PC-3 (cell line): Measurements from ENCODE around the gene NRL.

ENCODE experiments used
- CTCF ChIP-seq: fragments of 300-600 bp; sonication (generic); conservative IDR thresholded peaks from 2 replicates; pipeline ENCODE4 v1.5.1; 2017; ENCODE audit warnings: antibody characterized with exemption, low read depth, mild to moderate bottlenecking, low read length
- EZH2phosphoT487 ChIP-seq: fragments of 300-600 bp; sonication (generic); IDR thresholded peaks from 2 replicates; pipeline ENCODE4 v1.6.1; 2018; ENCODE audit warnings: mild to moderate bottlenecking, antibody characterized with exemption, low read length, borderline replicate concordance

- no peak for TF ChIP-seq CTCF
- no peak for TF ChIP-seq EZH2phosphoT487
These were observed 41.6 kb downstream of the NRL start for GRCh38 chr14:24072881-24073877.
